GM19238 (cell line): ENCODE data around the gene TBL1Y.
"Not testable (repeated sequence)": the region's sequence is repeated elsewhere in the genome, so short reads cannot be mapped to it uniquely, and the experiment has no call there.

Source experiments
- DNase-seq: peaks from one replicate; pipeline ENCODE4 v3.0.0; 2011; ENCODE audit warnings: low spot score; ENCODE audit not compliant: insufficient read length

Gene TBL1Y

GRCh38 chrY:7078725-7079124 is 168.2 kb downstream of the TBL1Y start:
- no peak for DNase-seq

- DNase-seq: not testable (repeated sequence)
These were observed 170.1 kb downstream of the TBL1Y start for GRCh38 chrY:7080548-7080947.

GRCh38 chrY:7085606-7086005 is 175.1 kb downstream of the TBL1Y start:
- no peak for DNase-seq

- DNase-seq: no peak
These were observed 182.3 kb downstream of the TBL1Y start for GRCh38 chrY:7092836-7093235.

- DNase-seq: no peak
These were observed 183.9 kb downstream of the TBL1Y start for GRCh38 chrY:7094365-7094764.

GRCh38 chrY:7097021-7097420 is 186.5 kb downstream of the TBL1Y start:
- no peak for DNase-seq

- DNase-seq: no peak
These were observed 189.2 kb downstream of the TBL1Y start for GRCh38 chrY:7099742-7100141.

- no peak for DNase-seq
These were observed 192.2 kb downstream of the TBL1Y start for GRCh38 chrY:7102680-7103079.

GRCh38 chrY:7107179-7107578 is 196.7 kb downstream of the TBL1Y start:
- no peak for DNase-seq

- DNase-seq: no peak
These were observed 199.6 kb downstream of the TBL1Y start for GRCh38 chrY:7110086-7110485.

GRCh38 chrY:7115871-7116270 is 205.4 kb downstream of the TBL1Y start:
- DNase-seq: no peak

- DNase-seq: no peak
These were observed 211.7 kb downstream of the TBL1Y start for GRCh38 chrY:7122202-7122601.

- DNase-seq: no peak
These were observed 214.9 kb downstream of the TBL1Y start for GRCh38 chrY:7125136-7126056.

GRCh38 chrY:7128211-7128610 is 217.7 kb downstream of the TBL1Y start:
- DNase-seq: no peak
